OCI-LY7 (cell line): Measurements from ENCODE around the gene HEXIM2.

ENCODE experiments used
- EZH2phosphoT487 ChIP-seq: fragments of 200-600 bp; sonication (generic); IDR thresholded peaks from 2 replicates; pipeline ENCODE4 v1.6.1; 2018; ENCODE audit warnings: low read depth, borderline replicate concordance, mild to moderate bottlenecking, mixed run types, antibody characterized with exemption, low read length, moderate library complexity, mixed read lengths
- TF ChIP-seq, protein P1 (sequence below): fragments of 200-600 bp; sonication (generic); conservative IDR thresholded peaks from 2 replicates; pipeline ENCODE4 v1.5.1; 2014; ENCODE audit warnings: mild to moderate bottlenecking, antibody characterized with exemption, low read length, moderate library complexity, mixed read lengths

DNA sequence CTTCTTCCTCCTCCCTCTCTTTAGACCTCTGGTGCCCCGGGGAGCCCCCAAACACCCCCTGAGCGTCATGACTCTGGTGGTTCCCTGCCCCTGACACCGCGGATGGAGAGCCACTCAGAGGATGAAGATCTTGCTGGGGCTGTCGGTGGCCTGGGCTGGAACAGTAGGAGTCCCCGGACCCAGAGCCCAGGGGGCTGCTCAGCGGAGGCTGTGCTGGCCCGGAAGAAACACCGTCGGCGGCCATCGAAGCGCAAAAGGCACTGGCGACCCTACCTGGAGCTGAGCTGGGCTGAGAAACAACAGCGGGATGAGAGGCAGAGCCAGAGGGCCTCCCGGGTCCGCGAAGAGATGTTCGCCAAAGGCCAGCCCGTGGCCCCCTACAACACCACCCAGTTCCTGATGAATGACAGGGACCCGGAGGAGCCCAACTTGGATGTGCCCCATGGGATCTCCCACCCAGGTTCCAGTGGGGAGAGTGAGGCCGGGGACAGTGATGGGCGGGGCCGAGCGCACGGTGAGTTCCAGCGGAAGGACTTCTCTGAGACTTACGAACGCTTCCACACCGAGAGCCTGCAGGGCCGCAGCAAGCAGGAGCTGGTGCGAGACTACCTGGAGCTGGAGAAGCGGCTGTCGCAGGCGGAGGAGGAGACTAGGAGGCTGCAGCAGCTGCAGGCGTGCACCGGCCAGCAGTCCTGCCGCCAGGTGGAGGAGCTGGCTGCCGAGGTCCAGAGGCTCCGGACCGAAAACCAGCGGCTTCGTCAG is 7.5 kb downstream of the HEXIM2 start:
- TF ChIP-seq, protein P1, sequence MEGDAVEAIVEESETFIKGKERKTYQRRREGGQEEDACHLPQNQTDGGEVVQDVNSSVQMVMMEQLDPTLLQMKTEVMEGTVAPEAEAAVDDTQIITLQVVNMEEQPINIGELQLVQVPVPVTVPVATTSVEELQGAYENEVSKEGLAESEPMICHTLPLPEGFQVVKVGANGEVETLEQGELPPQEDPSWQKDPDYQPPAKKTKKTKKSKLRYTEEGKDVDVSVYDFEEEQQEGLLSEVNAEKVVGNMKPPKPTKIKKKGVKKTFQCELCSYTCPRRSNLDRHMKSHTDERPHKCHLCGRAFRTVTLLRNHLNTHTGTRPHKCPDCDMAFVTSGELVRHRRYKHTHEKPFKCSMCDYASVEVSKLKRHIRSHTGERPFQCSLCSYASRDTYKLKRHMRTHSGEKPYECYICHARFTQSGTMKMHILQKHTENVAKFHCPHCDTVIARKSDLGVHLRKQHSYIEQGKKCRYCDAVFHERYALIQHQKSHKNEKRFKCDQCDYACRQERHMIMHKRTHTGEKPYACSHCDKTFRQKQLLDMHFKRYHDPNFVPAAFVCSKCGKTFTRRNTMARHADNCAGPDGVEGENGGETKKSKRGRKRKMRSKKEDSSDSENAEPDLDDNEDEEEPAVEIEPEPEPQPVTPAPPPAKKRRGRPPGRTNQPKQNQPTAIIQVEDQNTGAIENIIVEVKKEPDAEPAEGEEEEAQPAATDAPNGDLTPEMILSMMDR: no peak
- TF ChIP-seq EZH2phosphoT487: no peak
